Stomach (tissue), 4 donors: ENCODE data around the gene MARCKS.

ENCODE experiments used
- CTCF ChIP-seq, 7 experiments: fragments of 450-650 bp in 4 of 7; fragments of 200-600 bp in 3 of 7; sonication (generic) in 3 of 7; IDR thresholded peaks; one replicate each; pipeline ENCODE4 v1.5.1; 2016 to 2019; ENCODE audit warnings: antibody characterized with exemption in 7 of 7, control low read depth in 2 of 7, mild to moderate bottlenecking in 1 of 7
- EP300 ChIP-seq: sonication (generic); formaldehyde crosslinking; IDR thresholded peaks from one replicate; pipeline ENCODE4 v1.6.1; 2017; ENCODE audit warnings: antibody characterized with exemption
- POLR2AphosphoS5 ChIP-seq, 3 donors: sonication (generic); formaldehyde crosslinking; IDR thresholded peaks; one replicate each; pipeline ENCODE4 v1.6.1; 2016; ENCODE audit warnings: antibody characterized with exemption in 3 of 3

DNA sequence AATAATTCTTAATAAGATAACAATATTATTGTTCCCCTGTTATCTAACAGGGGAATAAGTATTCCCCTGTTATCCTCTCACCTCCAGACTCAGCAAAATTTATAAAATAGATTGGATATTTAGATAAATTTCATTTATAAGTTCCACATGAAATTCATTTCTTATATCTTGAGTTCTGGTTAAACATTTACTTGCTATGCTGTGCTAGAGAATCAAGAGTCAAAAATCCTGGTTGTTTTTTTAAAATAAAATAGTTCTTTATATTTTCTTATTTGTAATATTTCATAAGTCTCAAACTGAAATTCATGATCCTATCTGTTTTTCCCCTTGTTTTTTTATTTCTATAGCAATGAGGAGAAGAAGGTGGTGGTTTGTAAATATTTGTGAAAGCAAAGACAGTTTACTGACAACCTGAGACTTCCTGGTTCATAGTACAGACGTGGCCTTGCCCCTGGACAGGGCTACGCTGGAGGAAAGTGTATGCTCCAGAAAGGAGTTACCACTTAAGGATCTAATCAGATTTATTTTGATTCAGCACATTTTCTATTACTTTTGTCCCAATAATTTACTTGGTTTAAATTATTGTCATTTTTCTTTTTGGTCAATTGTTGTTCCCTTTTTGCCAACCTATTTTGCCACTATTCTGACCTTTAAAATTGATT, 37.8 kb upstream of the MARCKS start:
- TF ChIP-seq CTCF (IDR thresholded peaks at IDR 0.05): no peak
- TF ChIP-seq EP300: no peak
- TF ChIP-seq POLR2AphosphoS5 (IDR thresholded peaks at IDR 0.05): peak in 2 of 3 donors; percentile 13 to 26
